Activated T-helper 2 cell treated with anti-CD3 and anti-CD28 coated beads, Interferon-gamma antibody, Interleukin-2, Interleukin-4, amounts not matched to agents 10 μg/mL and 5 μg/mL and 100 μg/mL, durations not matched to agents 14 hours and 24 hours and 36 hours (primary cell): Measurements from ENCODE around the gene TIAM1. TPM values are rescaled to one million over a fixed set of nuclear protein-coding genes. Genes with fewer than 3 reads are reported as not detected.

Experiments used
- DNase-seq: peaks from one replicate; pipeline ENCODE4 v3.0.0; 2021; ENCODE audit warnings: low spot score
- H3K27ac Mint-ChIP-seq: one replicate; pipeline ENCODE4 v1.8.0; 2021; ENCODE audit warnings: mixed read lengths
- H3K27me3 Mint-ChIP-seq: one replicate; pipeline ENCODE4 v1.8.0; 2021; ENCODE audit warnings: low read depth, mixed read lengths
- H3K36me3 Mint-ChIP-seq: one replicate; pipeline ENCODE4 v1.8.0; 2021; ENCODE audit warnings: low read depth, mixed read lengths
- H3K4me1 Mint-ChIP-seq: one replicate; pipeline ENCODE4 v1.8.0; 2021; ENCODE audit warnings: low read depth, mixed read lengths
- H3K4me3 Mint-ChIP-seq: one replicate; pipeline ENCODE4 v1.8.0; 2021; ENCODE audit warnings: low read depth, mild to moderate bottlenecking, moderate library complexity, mixed read lengths
- H3K9me3 Mint-ChIP-seq: one replicate; pipeline ENCODE4 v1.8.0; 2021; ENCODE audit warnings: mixed read lengths
- intact Hi-C: fragments of 100-400 bp; cut with micrococcal nuclease; formaldehyde crosslinking; loops from one replicate; pipeline ENCODE4 v1.15.1; 2023
- total RNA-seq: library from RNA; stranded (reverse); gene quantifications from 2 replicates; pipeline ENCODE4 v1.2.3, GENCODE V29; 2022

TIAM1 gene
- total RNA-seq, 1 donor from 2014 or later: 110 TPM

DNA sequence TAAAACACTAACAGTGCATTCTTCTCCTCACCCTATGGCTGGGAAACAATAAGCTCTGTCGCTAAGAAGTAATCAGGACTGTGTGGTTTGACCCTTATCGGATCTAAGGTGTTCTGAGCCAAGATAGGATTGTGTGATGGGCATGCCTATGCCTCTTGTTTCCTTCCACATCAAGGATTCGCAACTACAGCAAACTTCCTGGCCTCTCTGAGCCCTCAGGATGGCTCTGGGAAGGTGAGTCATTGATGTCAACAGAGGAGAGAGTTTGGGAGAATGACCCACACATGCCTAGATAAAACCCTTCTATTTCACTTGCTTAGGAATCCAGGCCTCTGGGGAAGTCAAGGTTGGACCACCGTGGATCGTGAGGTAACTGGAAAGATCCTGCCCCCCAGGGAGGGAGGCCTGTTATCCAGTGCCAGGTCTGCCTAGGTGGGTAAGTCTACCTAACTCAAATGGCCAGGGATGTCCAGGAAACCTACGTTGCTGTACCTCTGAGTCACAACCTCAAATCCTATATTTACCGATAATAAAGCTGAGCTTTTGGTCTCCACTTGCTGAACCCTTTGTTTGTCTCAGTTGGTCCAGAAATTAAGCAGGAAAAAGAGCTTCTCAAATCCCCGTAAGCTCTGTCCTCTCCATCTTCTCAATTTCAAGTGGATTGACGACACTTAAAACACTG lies 27.4 kb downstream of the TIAM1 start:
- no peak overlapping the region for H3K4me3 Mint-ChIP-seq
- no peaks in the 10 kb centered on the region for H3K27me3 Mint-ChIP-seq
- H3K4me1 Mint-ChIP-seq: peaks cover 6% of the 10 kb centered on the region
- H3K36me3 Mint-ChIP-seq: no peaks in the 10 kb centered on the region
- intact Hi-C loops: no loop called here
- no peak for DNase-seq
- H3K27ac Mint-ChIP-seq: no peak overlapping the region
- no peaks in the 10 kb centered on the region for H3K9me3 Mint-ChIP-seq

DNA sequence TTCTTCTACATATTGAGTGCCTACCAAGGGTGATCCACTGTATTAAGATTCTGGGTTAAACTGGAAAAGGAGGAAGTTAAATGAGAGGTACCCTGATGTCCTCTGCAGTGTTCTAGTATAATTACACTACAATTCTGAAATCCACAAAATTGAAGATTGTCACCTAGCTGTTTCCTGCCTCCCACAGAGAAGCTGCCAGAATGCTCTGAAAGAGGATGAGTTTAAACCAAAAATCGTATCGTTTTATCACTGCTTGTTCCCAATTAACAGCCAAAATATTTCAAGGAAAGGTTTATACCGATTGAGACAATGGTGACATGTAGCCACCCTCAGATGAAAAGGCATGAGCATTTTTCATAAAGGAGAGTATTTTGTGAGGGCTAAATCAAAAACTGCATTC lies 28.0 kb downstream of the TIAM1 start:
- no peak for DNase-seq
- peaks cover 6% of the 10 kb centered on the region for H3K4me1 Mint-ChIP-seq
- H3K36me3 Mint-ChIP-seq: no peaks in the 10 kb centered on the region
- no peaks in the 10 kb centered on the region for H3K9me3 Mint-ChIP-seq
- H3K27ac Mint-ChIP-seq: no peak overlapping the region
- no peaks in the 10 kb centered on the region for H3K27me3 Mint-ChIP-seq
- intact Hi-C loops: no loop called here
- no peak overlapping the region for H3K4me3 Mint-ChIP-seq

DNA sequence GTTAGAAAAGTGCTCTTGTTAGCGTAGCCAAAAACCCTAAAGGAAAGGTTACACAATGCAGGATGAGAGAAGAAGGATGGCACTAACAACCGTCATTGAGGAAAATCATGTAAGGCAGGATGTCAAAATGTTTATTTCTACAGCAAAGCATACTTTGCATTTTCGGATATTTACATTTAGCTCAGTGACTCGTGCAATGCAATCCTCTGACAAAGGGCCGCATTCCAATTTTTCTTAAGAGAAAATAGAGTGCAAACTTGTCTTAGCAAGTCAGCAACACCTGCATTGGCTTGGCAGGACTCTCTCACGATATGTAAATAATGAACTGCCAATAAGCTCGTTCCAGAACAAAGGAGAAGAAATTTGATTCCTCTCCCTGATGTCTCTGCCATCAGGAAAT lies 33.3 kb downstream of the TIAM1 start:
- no peak overlapping the region for H3K4me3 Mint-ChIP-seq
- intact Hi-C loops: no loop called here
- DNase-seq: no peak
- H3K4me1 Mint-ChIP-seq: no peaks in the 10 kb centered on the region
- no peaks in the 10 kb centered on the region for H3K9me3 Mint-ChIP-seq
- no peaks in the 10 kb centered on the region for H3K27me3 Mint-ChIP-seq
- H3K36me3 Mint-ChIP-seq: no peaks in the 10 kb centered on the region
- H3K27ac Mint-ChIP-seq: no peak overlapping the region

DNA sequence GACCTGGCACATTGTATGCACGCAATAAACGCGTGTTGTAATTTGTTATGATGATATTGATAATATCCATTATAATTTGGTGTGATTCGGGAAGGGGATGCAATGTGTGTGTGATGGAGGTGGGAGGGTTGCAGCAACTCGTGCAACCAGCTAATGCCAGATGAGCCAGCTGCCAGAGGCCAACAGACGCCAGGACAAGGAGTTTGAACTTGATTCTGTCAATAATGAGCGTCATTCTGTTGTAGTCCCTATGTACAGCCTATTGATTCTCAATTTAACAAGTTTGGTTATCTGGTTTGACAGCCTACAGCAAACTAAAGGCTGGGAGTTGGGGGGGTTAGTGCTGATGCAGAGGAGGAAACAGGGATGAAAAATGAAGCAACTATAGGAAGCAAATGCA lies 35.5 kb downstream of the TIAM1 start:
- H3K4me1 Mint-ChIP-seq: peaks cover 2% of the 10 kb centered on the region
- H3K36me3 Mint-ChIP-seq: no peaks in the 10 kb centered on the region
- DNase-seq: no peak
- H3K9me3 Mint-ChIP-seq: no peaks in the 10 kb centered on the region
- H3K4me3 Mint-ChIP-seq: no peak overlapping the region
- intact Hi-C loops: no loop called here
- H3K27ac Mint-ChIP-seq: no peak overlapping the region
- no peaks in the 10 kb centered on the region for H3K27me3 Mint-ChIP-seq

DNA sequence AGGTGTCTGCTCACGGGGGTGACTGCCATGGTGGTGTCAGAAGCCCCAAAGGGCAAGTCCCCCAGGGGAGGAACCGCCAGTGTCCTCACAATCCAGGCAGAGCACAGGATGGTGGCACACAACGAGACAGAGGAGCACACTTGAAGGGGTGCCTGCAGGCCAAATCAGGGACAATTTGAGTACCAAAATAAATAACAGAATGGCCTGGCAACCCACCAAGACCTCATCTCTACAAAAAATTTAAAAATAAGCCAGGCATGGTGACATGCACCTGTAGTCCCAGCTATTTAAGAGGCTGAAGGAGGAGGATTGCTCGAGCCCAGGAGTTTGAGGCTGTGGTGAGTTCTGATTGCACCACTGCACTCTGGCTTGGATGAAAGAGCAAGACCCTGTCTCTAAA lies 38.2 kb downstream of the TIAM1 start:
- DNase-seq: no peak
- no peaks in the 10 kb centered on the region for H3K36me3 Mint-ChIP-seq
- intact Hi-C loops: no loop called here
- no peaks in the 10 kb centered on the region for H3K9me3 Mint-ChIP-seq
- H3K4me3 Mint-ChIP-seq: no peak overlapping the region
- H3K27me3 Mint-ChIP-seq: no peaks in the 10 kb centered on the region
- no peak overlapping the region for H3K27ac Mint-ChIP-seq
- H3K4me1 Mint-ChIP-seq: peaks cover 2% of the 10 kb centered on the region

DNA sequence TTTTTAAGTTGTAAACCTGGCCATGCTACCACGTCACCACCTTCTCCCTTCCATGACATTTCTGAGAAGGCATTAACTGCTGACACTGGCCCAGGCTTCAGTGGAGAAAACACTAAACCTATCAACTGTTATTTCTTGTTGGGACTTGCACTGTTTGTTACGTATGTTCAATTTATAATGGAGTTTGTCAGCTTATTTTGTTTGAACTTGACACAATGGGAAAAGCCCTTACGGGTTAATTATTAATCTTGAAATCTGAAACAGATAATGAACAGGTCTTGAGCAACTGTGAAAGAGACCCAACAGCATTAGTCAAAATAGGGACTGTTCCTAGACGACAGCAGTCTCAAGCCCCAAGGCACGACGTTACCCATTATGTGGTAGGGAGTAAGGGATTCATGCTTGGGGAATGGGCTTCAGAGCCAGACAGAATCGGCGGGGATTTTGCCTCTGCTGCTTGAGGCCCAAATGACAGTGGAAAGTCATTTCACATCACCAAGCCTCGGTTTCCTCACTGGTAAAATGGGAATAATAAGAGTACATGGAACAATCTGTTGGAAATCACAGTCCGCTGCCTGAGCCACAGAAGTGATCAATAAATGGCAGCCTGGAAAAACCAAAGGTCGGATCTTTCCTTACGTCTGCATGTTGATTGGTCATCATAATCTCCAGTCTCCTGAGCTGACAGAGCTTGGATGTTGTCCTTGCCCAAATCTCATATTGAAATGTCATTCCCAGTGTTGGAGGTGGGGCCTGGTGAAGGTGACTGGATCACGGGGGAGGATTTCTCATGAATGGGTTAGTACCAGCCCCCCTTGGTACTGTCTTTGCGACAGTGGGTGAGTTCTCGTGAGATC lies 44.5 kb downstream of the TIAM1 start:
- no peak overlapping the region for H3K27ac Mint-ChIP-seq
- H3K4me3 Mint-ChIP-seq: no peak overlapping the region
- no peak for DNase-seq
- H3K9me3 Mint-ChIP-seq: no peaks in the 10 kb centered on the region
- peaks cover 7% of the 10 kb centered on the region for H3K4me1 Mint-ChIP-seq
- H3K36me3 Mint-ChIP-seq: no peaks in the 10 kb centered on the region
- intact Hi-C loops: no loop called here
- H3K27me3 Mint-ChIP-seq: no peaks in the 10 kb centered on the region

DNA sequence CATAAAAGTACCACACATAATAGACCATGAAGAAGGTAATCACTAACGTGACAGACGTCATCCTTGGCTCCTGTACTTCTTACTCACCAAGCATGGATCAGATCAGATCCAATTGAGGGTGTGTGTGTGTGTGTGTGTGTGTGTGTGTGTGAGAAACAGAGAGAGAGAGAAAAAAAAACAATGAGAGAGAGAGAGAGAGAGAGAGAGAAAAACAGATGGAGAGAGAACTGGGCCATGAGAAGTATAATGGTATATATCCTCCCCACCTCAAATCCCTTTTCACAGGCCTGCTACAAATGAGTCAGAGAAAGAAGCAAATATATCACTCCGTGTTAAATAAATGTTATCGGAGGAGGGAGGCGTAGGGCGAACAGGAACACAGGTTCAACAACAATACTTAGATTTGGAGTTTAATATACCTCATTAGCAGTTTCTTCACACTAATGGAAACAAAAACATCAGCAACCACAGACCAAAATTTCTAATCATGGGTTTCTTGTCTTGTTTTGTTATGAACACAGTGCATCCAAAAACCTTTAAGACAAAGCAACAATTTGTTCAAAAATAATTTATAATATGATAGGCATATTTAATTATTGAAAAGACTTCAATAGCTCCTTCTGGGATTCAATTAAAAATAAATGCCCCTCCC lies 45.3 kb downstream of the TIAM1 start:
- no peaks in the 10 kb centered on the region for H3K27me3 Mint-ChIP-seq
- no peaks in the 10 kb centered on the region for H3K36me3 Mint-ChIP-seq
- intact Hi-C loops: no loop called here
- no peak overlapping the region for H3K4me3 Mint-ChIP-seq
- no peak overlapping the region for H3K27ac Mint-ChIP-seq
- H3K9me3 Mint-ChIP-seq: no peaks in the 10 kb centered on the region
- H3K4me1 Mint-ChIP-seq: peaks cover 12% of the 10 kb centered on the region
- DNase-seq: no peak

DNA sequence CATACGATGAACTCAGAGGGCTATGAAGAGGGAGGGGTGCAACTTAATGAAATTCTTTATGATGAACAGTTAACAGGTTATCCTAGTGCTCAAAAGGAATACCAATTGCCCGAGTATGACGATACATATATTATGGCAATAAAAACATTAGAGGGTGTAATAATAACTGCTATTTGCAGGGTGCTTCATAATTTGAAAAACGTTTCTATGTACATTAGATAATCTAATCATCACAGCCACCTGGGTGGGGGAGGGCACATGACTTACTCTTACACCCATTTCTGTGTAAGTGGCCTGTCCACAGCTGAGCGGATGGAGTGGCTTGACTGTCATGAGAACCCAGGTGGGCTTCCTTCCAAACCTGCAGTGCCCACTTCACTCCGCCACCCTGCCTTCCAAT lies 46.3 kb downstream of the TIAM1 start:
- Mint-ChIP-seq H3K9me3 (no peaks in the 10 kb centered on the region), H3K4me3 (no peak overlapping the region), H3K27me3 (no peaks in the 10 kb centered on the region), H3K4me1 (peaks cover 17% of the 10 kb centered on the region), H3K27ac (no peak overlapping the region), H3K36me3 (no peaks in the 10 kb centered on the region)
- intact Hi-C loops: no loop called here
- no peak for DNase-seq

DNA sequence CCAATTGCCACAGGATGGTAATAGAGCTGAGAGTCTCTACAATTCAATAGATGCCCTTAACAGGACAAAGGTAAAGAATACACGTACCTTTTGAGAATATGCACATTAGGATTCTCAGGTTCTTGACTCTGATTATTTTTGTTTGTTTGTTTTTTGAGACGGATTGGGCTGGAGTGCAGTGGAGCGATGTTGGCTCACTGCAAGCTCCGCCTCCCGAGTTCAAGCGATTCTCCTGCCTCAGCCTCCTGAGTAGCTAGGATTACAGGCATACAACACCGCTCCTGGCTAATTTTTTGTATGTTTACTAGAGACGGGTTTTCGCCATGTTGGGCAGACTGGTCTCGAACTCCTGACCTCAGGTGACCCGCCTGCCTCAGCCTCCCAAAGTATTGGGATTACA lies 48.4 kb downstream of the TIAM1 start:
- no peaks in the 10 kb centered on the region for H3K27me3 Mint-ChIP-seq
- peaks cover 3% of the 10 kb centered on the region for H3K36me3 Mint-ChIP-seq
- H3K4me1 Mint-ChIP-seq: peaks cover 20% of the 10 kb centered on the region
- no peaks in the 10 kb centered on the region for H3K9me3 Mint-ChIP-seq
- H3K4me3 Mint-ChIP-seq: no peak overlapping the region
- no peak overlapping the region for H3K27ac Mint-ChIP-seq
- intact Hi-C loops: loop anchor here (2.0 kb wide), 1 partner anchor 31 kb away; no protein-coding TSS in a partner anchor
- DNase-seq: no peak

DNA sequence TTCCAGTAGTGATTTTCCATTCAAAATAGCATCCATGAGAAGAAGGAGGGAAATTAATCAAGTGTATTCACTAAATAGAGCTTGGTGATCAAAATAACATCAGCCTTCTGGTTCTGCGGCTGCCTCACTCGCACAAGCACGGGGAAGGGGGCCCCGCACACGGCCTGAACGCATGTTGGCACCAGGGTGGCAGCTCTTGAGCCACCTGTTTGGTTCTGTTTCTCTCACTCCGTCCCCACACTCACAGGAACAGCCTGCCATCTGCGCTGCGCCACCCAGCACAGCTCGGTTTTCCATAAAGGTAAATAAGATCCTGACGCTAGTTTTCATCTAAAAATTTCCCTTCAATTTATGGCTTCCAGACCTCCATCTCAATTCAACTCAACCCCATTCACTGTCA lies 49.4 kb downstream of the TIAM1 start:
- Mint-ChIP-seq H3K27ac (no peak overlapping the region), H3K36me3 (peaks cover 3% of the 10 kb centered on the region), H3K4me1 (peaks cover 20% of the 10 kb centered on the region), H3K4me3 (no peak overlapping the region), H3K27me3 (no peaks in the 10 kb centered on the region), H3K9me3 (no peaks in the 10 kb centered on the region)
- intact Hi-C loops: loop anchor here (1.0 to 2.0 kb wide), 3 partner anchors 32 to 112 kb away; no protein-coding TSS in a partner anchor
- no peak for DNase-seq

DNA sequence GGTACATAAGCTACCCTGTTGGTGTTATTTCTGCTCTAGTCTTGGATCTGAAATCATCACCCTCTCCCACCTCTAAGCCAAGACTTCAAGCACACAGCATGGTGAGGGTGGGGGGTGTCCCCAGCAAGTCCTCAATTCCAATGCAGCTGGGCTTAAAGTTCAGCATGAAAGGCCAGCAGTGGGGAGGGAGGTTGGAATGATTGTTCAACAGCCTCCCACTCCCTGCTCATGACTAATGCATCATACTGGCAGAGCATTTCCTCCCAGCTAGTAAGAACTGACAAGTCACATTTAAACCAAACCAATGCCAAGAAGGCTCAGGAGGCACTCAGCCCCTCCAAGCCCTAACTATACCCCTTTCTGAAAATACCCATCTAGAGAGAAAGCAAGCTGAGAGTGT lies 50.1 kb downstream of the TIAM1 start:
- Mint-ChIP-seq H3K27ac (peak overlapping the region; percentile 20), H3K9me3 (peaks cover 2% of the 10 kb centered on the region), H3K4me1 (peaks cover 20% of the 10 kb centered on the region), H3K4me3 (no peak overlapping the region), H3K27me3 (no peaks in the 10 kb centered on the region), H3K36me3 (peaks cover 3% of the 10 kb centered on the region)
- DNase-seq: no peak
- intact Hi-C loops: loop anchor here (1.0 to 2.0 kb wide), 3 partner anchors 33 to 112 kb away; no protein-coding TSS in a partner anchor

DNA sequence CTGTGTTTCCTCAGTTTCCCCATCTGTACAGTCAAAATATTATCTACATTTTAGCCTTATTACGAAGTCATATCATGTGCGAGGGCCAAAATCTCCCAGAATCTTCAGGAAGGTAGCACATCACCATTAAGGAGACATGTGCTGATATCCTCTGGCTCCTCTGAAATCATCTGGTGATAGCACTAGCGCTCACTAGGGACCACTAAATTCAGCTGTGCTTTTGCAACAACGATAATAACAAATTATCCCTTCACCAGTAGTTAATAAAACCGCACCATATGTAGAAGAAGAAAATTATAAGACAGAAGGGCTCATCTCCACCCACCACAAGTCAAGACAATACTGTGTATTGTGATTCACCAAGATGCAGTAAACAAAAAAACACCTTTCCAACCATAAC lies 53.3 kb downstream of the TIAM1 start:
- H3K4me3 Mint-ChIP-seq: no peak overlapping the region
- peaks cover 11% of the 10 kb centered on the region for H3K9me3 Mint-ChIP-seq
- peaks cover 18% of the 10 kb centered on the region for H3K4me1 Mint-ChIP-seq
- no peaks in the 10 kb centered on the region for H3K27me3 Mint-ChIP-seq
- DNase-seq: no peak
- intact Hi-C loops: no loop called here
- H3K27ac Mint-ChIP-seq: no peak overlapping the region
- peaks cover 3% of the 10 kb centered on the region for H3K36me3 Mint-ChIP-seq

DNA sequence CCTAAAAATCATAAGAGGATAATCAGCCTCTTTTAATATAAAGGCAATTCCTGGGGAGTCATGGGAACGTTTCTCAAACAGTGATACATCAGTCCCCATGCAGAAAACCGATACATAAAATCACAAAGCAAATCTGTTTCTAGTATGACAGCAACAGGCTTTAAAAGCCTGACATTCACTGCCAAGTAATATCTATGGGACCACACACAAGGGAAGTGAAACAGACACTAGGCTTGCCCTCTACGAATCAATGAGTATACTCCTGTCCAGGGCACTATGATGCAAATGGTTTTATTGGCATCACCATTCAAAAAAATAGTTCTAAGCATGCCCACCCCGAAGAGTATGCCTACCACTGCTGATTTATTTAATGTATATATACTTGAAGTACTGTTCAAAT lies 54.4 kb downstream of the TIAM1 start:
- no peak overlapping the region for H3K4me3 Mint-ChIP-seq
- H3K9me3 Mint-ChIP-seq: peaks cover 11% of the 10 kb centered on the region
- no peak overlapping the region for H3K27ac Mint-ChIP-seq
- H3K27me3 Mint-ChIP-seq: no peaks in the 10 kb centered on the region
- peaks cover 3% of the 10 kb centered on the region for H3K36me3 Mint-ChIP-seq
- intact Hi-C loops: no loop called here
- no peak for DNase-seq
- H3K4me1 Mint-ChIP-seq: peaks cover 17% of the 10 kb centered on the region
